ENCODE results near the gene PTPRD.

GRCh38 chr9:9621355-9621940 is 991.4 kb downstream of the PTPRD start:
- TF ChIP-seq CTCF (IDR thresholded peaks at IDR 0.05) (no peak), POLR2AphosphoS5 (IDR thresholded peaks at IDR 0.05; ENCODE audit: low read depth, low read length) (no peak), REST (IDR thresholded peaks at IDR 0.05; ENCODE audit: insufficient read depth in 1 of 2, low read depth in 2 of 2, low read length in 1 of 2) (no peak), SIN3A (IDR thresholded peaks at IDR 0.05; ENCODE audit: borderline replicate concordance, insufficient read depth, low read depth, low read length) (no peak)
